Activated CD4-positive, alpha-beta memory T cell treated with anti-CD3 and anti-CD28 coated beads, Interleukin-2, amount 10 ng/mL, durations not matched to agents 7 days and 5 days (primary cell): ENCODE data around the gene MLIP. TPM values are rescaled to one million over a fixed set of nuclear protein-coding genes. Genes with fewer than 3 reads are reported as not detected.
"Not testable (repeated sequence)": the region's sequence is repeated elsewhere in the genome, so short reads cannot be mapped to it uniquely, and the experiment has no call there.

ENCODE experiments used
- CTCF ChIA-PET: fragments of 350-600 bp; sonication (Branson Sonifier 250); formaldehyde crosslinking; loops from one replicate; lab custom pipeline; 2021; ENCODE audit warnings: antibody characterized with exemption, inconsistent platforms; lab: Charles Lee
- POLR2A ChIA-PET: fragments of 350-600 bp; sonication (Branson Sonifier 250); formaldehyde crosslinking; loops from one replicate; lab custom pipeline; 2021; ENCODE audit warnings: antibody characterized with exemption; lab: Charles Lee
- DNase-seq: peaks from one replicate; pipeline ENCODE4 v3.0.0-alpha.2; 2020
- H3K27ac Mint-ChIP-seq: one replicate; pipeline ENCODE4 v1.8.0; 2021; ENCODE audit warnings: mild to moderate bottlenecking, mixed read lengths
- H3K27me3 Mint-ChIP-seq: one replicate; pipeline ENCODE4 v1.8.0; 2021; ENCODE audit warnings: mixed read lengths
- H3K36me3 Mint-ChIP-seq: one replicate; pipeline ENCODE4 v1.8.0; 2021; ENCODE audit warnings: low read depth, mixed read lengths
- H3K4me1 Mint-ChIP-seq: one replicate; pipeline ENCODE4 v1.8.0; 2021; ENCODE audit warnings: mixed read lengths
- H3K4me3 Mint-ChIP-seq: one replicate; pipeline ENCODE4 v1.8.0; 2021; ENCODE audit warnings: mild to moderate bottlenecking, mixed read lengths
- H3K9me3 Mint-ChIP-seq: one replicate; pipeline ENCODE4 v1.8.0; 2021; ENCODE audit warnings: mixed read lengths
- total RNA-seq, 2 experiments: library from RNA; stranded (reverse); gene quantifications; one replicate each; pipeline ENCODE4 v1.2.3, GENCODE V29; 2021

The MLIP gene
- total RNA-seq, 2 experiments from 2014 or later = not detected

DNA sequence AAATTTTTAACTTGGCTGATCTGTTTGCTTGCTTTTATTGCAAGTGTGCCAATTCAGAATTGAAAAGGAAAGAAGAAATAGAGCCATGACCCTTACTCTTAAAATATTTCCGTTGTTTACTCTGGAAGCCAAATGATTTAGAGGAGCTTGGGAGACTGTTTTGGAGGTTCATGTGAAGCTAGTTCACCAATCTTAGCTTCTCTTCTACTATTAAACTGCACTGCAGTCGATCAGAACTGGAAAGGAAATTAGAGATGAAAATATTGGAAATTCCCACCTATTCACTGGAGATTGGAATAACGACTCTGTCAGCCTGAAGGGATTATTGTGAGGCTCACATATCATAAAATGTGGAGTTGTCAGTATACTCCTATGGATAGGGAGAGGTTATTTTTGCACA, 81.8 kb downstream of the MLIP start:
- Mint-ChIP-seq H3K4me3 (no peak overlapping the region), H3K27ac (no peak overlapping the region), H3K9me3 (no peaks in the 10 kb centered on the region), H3K27me3 (no peaks in the 10 kb centered on the region), H3K4me1 (no peaks in the 10 kb centered on the region), H3K36me3 (no peaks in the 10 kb centered on the region)
- ChIA-PET POLR2A (no interaction called here), CTCF (no interaction called here)
- no peak for DNase-seq

DNA sequence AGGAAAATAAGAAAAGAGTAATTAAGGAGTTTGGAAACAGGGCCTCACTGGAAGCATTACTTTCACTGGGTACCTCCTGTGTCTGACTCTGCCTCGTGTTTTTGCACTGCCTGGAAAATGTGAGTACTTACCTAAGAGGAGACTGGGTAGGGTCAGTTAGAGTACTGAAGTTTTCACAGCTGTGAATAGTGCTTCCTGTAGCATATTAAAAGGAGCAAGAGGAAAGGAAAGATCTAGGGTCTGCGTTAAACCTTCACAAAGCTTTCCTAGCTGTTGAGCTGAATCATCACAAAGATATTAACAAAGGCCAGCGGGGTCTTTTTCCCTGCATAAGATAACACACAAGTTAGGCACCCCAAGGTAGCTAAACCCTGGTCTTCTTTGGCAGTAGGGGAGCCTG, 82.3 kb downstream of the MLIP start:
- Mint-ChIP-seq H3K27ac (no peak overlapping the region), H3K27me3 (no peaks in the 10 kb centered on the region), H3K4me3 (no peak overlapping the region), H3K9me3 (no peaks in the 10 kb centered on the region), H3K4me1 (no peaks in the 10 kb centered on the region), H3K36me3 (no peaks in the 10 kb centered on the region)
- ChIA-PET POLR2A (no interaction called here), CTCF (no interaction called here)
- no peak for DNase-seq

DNA sequence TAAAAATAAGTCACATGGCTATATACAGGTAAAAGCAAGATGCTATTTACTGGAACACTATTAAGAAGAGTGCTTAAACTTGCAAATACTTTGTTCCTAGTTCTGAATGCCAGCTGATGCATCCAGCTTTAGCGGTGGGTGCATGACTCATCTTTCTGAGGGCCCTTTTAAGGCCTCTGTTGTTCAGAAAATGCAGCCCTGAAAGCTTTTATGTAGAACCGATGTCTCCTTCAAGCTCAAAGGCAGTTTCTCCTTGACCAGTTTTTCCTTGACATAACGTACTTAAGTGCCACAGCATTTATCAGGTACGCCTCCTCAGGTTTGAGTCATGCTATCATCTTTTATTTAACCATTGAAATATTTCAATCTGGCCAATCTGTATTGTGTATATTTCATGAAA, 82.8 kb downstream of the MLIP start:
- H3K27ac Mint-ChIP-seq = no peak overlapping the region
- no peaks in the 10 kb centered on the region for H3K36me3 Mint-ChIP-seq
- H3K4me3 Mint-ChIP-seq = no peak overlapping the region
- no peak for DNase-seq
- no peaks in the 10 kb centered on the region for H3K9me3 Mint-ChIP-seq
- ChIA-PET CTCF (no interaction called here), POLR2A (no interaction called here)
- no peaks in the 10 kb centered on the region for H3K4me1 Mint-ChIP-seq
- H3K27me3 Mint-ChIP-seq = no peaks in the 10 kb centered on the region

DNA sequence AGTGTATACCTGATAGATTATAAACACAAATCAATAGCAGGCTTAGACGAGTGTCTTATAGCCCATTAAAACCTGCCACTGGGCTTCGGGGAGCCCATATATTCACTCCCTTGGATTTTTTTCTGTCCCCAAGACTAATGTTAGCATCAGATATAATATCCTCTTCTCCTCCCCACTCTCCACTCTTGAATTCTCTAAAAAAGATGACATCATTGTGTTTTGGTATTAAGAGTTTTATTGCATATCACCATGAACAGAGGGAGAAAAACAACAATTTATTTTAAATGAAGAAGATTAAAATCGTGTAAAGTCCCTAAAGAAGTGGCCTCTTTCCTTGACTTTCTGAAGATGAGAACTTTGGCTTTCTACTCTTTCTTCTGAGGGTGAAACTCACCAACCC, 84.4 kb downstream of the MLIP start:
- Mint-ChIP-seq H3K4me1 (no peaks in the 10 kb centered on the region), H3K27me3 (no peaks in the 10 kb centered on the region), H3K27ac (no peak overlapping the region), H3K9me3 (no peaks in the 10 kb centered on the region), H3K36me3 (no peaks in the 10 kb centered on the region), H3K4me3 (no peak overlapping the region)
- POLR2A ChIA-PET = no interaction called here
- no peak for DNase-seq
- CTCF ChIA-PET = no interaction called here

DNA sequence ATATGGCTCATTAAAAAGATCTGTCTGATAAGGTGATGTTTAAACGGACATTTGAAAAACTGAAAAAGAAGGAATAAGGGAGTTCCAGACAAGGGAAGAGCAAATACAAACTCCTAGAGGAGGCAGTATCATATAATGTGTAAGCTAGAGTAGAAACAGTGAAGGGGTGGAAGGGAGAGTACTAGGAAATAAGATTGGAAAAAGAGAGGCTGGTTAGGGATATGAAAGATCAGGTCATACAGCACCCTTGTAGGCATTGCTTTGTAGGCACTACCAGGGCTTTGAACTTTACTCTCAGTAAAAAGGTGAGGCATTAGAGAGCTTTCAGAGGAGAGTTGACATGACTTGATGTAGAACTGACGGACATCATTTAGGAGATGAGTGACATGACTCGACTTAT, 85.7 kb downstream of the MLIP start:
- Mint-ChIP-seq H3K9me3 (no peaks in the 10 kb centered on the region), H3K4me1 (no peaks in the 10 kb centered on the region), H3K27ac (no peak overlapping the region), H3K36me3 (no peaks in the 10 kb centered on the region), H3K27me3 (no peaks in the 10 kb centered on the region), H3K4me3 (no peak overlapping the region)
- ChIA-PET POLR2A (no interaction called here), CTCF (no interaction called here)
- DNase-seq = no peak

DNA sequence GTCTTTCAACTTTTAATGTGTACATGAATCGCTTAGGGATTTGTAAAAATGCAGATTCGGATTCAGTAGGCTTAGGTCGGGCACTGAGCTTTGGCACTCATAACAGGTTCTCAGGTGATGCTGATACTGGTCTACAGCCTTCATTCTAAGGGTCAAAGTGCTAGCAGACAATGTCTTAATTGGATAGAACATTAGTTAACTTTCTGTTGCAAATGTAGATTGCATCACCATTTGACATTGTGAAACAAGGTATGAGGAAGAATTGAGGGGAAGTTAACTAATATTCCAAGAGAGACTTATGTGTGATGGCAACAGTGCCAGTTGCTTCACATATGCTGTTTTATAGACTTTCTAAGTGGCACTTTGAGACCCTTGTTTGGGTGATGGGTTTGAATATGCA, 86.9 kb downstream of the MLIP start:
- Mint-ChIP-seq H3K9me3 (no peaks in the 10 kb centered on the region), H3K4me1 (no peaks in the 10 kb centered on the region), H3K27ac (no peak overlapping the region), H3K27me3 (no peaks in the 10 kb centered on the region), H3K4me3 (no peak overlapping the region), H3K36me3 (no peaks in the 10 kb centered on the region)
- ChIA-PET CTCF (no interaction called here), POLR2A (no interaction called here)
- no peak for DNase-seq

DNA sequence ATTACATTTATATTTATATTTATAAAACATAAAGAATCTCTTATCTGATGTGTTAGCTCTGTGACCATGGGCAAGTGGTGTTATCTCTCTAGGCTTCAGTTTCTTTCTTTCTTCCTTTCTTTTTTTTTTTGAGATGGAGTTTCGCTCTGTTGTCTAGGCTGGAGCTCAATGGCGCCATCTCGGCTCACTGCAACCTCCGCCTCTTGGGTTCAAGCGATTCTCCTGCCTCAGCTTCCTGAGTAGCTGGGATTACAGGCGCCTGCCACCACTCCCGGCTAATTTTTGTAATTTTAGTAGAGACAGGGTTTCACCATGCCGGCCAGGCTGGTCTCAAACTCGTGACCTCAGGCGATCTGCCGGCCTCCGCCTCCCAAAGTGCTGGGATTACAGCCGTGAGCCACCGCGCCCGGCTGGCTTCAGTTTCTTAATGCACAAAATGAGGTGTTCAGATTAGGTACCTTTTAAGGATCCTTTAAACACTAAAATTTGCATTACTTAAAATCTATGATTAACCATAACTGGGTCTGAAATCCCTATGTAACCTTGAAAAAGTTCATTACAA, 92.3 kb downstream of the MLIP start:
- not testable (repeated sequence) for H3K4me1 Mint-ChIP-seq, H3K27me3 Mint-ChIP-seq

DNA sequence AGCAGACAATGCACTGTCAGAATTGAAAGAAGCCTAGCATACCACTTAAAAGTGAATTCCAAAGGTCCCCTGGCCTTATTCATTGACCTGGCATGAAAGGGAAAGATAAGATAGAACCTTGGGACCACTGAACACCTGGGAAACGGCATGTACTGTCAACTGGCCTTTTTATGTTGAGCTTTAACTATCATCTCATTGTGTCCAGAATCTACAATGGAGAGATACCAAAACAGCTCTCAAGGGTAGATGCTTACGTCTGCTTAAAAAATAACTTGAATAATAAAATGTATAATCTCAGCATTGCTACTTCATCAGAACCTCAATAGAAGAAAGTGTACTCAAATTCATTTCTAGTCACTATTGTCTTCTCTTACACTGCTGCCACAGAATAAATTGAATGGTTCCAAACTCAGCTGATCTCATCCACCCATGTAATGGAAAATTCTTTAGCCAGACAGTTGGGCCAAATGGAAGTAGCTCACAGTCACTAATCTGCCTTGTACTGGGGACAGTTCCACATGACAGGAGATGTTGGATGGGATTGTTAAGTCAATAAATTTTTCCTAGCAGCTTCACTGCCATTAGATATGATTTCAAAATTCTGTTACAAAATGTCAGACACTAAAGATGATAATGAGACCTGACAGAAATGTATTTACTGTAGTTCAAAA, 93.8 kb downstream of the MLIP start:
- CTCF ChIA-PET = no interaction called here
- H3K4me3 Mint-ChIP-seq = no peak overlapping the region
- H3K9me3 Mint-ChIP-seq = no peaks in the 10 kb centered on the region
- H3K36me3 Mint-ChIP-seq = no peaks in the 10 kb centered on the region
- H3K27me3 Mint-ChIP-seq = no peaks in the 10 kb centered on the region
- no peaks in the 10 kb centered on the region for H3K4me1 Mint-ChIP-seq
- POLR2A ChIA-PET = no interaction called here
- DNase-seq = no peak
- H3K27ac Mint-ChIP-seq = no peak overlapping the region

More for the DNA sequence above, 92.3 kb downstream of the MLIP start:
- H3K27ac Mint-ChIP-seq, POLR2A ChIA-PET, H3K4me3 Mint-ChIP-seq, DNase-seq, CTCF ChIA-PET, H3K9me3 Mint-ChIP-seq, H3K36me3 Mint-ChIP-seq: not testable (repeated sequence)

DNA sequence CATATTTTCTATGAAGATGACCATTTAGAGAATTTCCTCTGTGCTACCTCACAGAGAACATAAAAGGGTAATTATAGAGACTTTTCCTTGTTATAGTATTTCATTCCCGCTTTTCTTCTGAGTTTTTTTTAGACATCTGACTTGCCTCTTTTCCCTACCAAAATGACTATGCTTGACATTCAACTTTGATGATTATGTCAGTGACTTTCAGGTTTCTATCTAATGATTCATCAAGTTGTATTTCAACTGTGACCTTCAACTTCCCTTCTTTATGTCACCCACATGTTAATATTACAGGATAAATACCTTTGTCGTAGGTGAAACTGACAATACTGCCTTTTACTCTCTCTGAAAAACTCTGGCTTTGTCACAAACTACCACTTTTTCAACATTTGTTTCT, 95.3 kb downstream of the MLIP start:
- no peaks in the 10 kb centered on the region for H3K36me3 Mint-ChIP-seq
- H3K4me3 Mint-ChIP-seq = no peak overlapping the region
- H3K9me3 Mint-ChIP-seq = no peaks in the 10 kb centered on the region
- ChIA-PET POLR2A (no interaction called here), CTCF (no interaction called here)
- no peaks in the 10 kb centered on the region for H3K4me1 Mint-ChIP-seq
- H3K27ac Mint-ChIP-seq = no peak overlapping the region
- no peaks in the 10 kb centered on the region for H3K27me3 Mint-ChIP-seq
- DNase-seq = no peak

DNA sequence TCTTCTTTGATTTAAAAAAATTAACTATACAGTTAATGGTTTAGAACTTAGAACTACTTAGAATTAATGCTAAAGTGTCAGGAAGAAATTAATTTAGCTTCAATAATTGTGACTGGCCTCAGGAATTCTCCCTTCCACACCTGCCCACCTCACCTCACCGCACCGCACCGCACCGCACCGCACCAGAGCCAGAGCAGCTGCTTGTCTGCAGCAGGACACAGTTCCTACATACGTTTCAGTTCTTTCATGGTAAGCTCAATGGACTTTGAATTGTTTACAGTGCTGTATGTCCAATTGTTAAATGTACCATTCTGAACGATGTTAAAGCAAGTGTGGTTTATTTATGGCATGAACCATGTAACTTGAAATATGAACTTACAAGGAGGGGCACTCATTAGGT, 98.7 kb downstream of the MLIP start:
- H3K27ac Mint-ChIP-seq, H3K4me3 Mint-ChIP-seq, H3K27me3 Mint-ChIP-seq, H3K9me3 Mint-ChIP-seq, H3K36me3 Mint-ChIP-seq, CTCF ChIA-PET, DNase-seq, POLR2A ChIA-PET, H3K4me1 Mint-ChIP-seq: not testable (repeated sequence)

DNA sequence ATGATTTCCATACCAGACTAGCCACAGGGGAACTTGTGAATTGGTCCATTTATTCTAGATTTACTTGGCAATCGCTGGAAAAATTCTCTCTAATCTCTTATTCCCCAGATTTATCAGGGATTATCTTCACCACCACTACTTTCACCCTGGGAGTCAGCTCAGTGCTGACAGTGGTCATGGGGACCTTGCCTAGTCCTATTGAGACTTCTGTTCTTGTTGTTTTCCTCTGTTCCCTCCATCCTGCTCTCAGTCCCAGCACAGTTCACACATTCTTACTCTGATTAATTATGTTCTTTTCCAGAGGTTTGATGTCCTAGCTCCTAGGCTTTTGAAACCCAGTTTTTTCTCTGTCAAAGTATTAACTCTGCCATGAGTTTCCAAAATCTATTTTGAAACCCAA, 103.0 kb downstream of the MLIP start:
- ChIA-PET POLR2A (no interaction called here), CTCF (no interaction called here)
- no peaks in the 10 kb centered on the region for H3K9me3 Mint-ChIP-seq
- H3K4me1 Mint-ChIP-seq = no peaks in the 10 kb centered on the region
- DNase-seq = no peak
- H3K27me3 Mint-ChIP-seq = no peaks in the 10 kb centered on the region
- H3K4me3 Mint-ChIP-seq = no peak overlapping the region
- no peaks in the 10 kb centered on the region for H3K36me3 Mint-ChIP-seq
- H3K27ac Mint-ChIP-seq = no peak overlapping the region

DNA sequence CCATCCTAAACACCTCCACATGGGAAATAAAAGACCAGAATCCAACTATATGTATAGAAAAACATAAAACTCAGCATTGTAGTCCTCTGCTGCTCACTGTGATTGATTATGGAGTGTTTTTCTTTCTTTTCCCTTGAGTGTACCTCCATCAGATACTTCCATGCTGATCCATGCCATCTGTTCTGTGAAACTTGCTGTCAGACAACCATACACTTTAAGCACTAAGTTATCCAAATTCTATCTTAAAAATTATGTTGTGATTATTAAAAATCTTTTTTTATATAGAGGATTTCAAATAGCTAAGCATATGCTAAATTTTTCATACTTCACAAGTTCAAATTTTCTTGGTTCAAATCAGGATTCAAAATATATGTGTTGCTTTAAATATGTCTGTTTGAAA, 105.1 kb downstream of the MLIP start:
- no peak for DNase-seq
- no peaks in the 10 kb centered on the region for H3K4me1 Mint-ChIP-seq
- H3K4me3 Mint-ChIP-seq = no peak overlapping the region
- no peaks in the 10 kb centered on the region for H3K36me3 Mint-ChIP-seq
- H3K27ac Mint-ChIP-seq = no peak overlapping the region
- H3K9me3 Mint-ChIP-seq = no peaks in the 10 kb centered on the region
- H3K27me3 Mint-ChIP-seq = no peaks in the 10 kb centered on the region
- ChIA-PET CTCF (no interaction called here), POLR2A (no interaction called here)

DNA sequence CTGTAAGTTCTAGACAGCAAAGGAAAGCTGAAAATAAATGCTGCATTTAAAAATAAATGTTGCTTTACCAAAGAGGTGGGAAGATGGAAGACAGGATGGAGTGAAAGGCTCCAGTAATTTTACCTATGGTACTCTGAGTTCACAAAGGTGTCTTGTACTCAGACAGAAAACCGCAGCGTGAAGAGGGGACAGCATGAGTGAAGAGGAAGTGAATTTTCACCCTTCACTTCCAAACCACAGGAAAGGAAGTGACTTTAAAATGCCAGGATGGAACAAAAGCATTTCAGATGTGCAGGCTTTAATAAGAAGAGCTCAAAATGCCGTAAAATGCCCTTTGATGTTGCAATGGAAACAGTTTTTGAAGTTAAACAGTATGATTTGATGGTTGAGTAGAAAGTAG, 105.8 kb downstream of the MLIP start:
- CTCF ChIA-PET = no interaction called here
- H3K36me3 Mint-ChIP-seq = no peaks in the 10 kb centered on the region
- POLR2A ChIA-PET = no interaction called here
- H3K9me3 Mint-ChIP-seq = no peaks in the 10 kb centered on the region
- no peak overlapping the region for H3K27ac Mint-ChIP-seq
- H3K4me3 Mint-ChIP-seq = no peak overlapping the region
- no peak for DNase-seq
- H3K4me1 Mint-ChIP-seq = no peaks in the 10 kb centered on the region
- no peaks in the 10 kb centered on the region for H3K27me3 Mint-ChIP-seq

DNA sequence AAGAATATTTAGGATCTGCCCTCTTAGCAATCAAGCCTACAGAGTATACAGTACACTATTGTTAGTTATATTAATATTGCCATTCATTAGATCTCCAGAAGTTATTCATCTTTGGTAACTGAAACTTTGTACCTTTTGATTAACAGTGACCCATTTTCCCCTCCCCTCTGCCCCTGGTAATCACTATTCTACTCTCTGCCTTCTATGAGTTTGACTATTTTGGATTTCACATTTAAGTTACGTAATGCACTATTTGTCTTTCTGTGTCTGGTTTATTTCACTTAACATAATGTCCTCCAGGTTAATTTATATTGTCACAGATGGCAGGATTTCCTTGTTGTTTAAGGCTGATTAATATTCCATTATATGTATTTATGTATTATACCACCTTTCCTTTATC, 111.0 kb downstream of the MLIP start:
- no peaks in the 10 kb centered on the region for H3K27me3 Mint-ChIP-seq
- H3K27ac Mint-ChIP-seq = no peak overlapping the region
- DNase-seq = no peak
- no peaks in the 10 kb centered on the region for H3K36me3 Mint-ChIP-seq
- no peaks in the 10 kb centered on the region for H3K4me1 Mint-ChIP-seq
- H3K9me3 Mint-ChIP-seq = peaks cover 4% of the 10 kb centered on the region
- ChIA-PET CTCF (no interaction called here), POLR2A (no interaction called here)
- no peak overlapping the region for H3K4me3 Mint-ChIP-seq
